Activated CD4-positive, alpha-beta T cell treated with anti-CD3 and anti-CD28 coated beads, Interleukin-2, amount 10 ng/mL, durations not matched to agents 24 days and 14 days (primary cell): ENCODE results near the gene PAQR4. TPM values are rescaled to one million over a fixed set of nuclear protein-coding genes. Genes with fewer than 3 reads are reported as not detected.

Source experiments
- DNase-seq: peaks from one replicate; pipeline ENCODE4 v3.0.0; 2022
- H3K27ac Mint-ChIP-seq: one replicate; pipeline ENCODE4 v1.8.0; 2022; ENCODE audit warnings: mild to moderate bottlenecking, mixed read lengths
- H3K27me3 Mint-ChIP-seq: one replicate; pipeline ENCODE4 v1.8.0; 2022; ENCODE audit warnings: mixed read lengths
- H3K36me3 Mint-ChIP-seq: one replicate; pipeline ENCODE4 v1.8.0; 2022; ENCODE audit warnings: low read depth, mild to moderate bottlenecking, mixed read lengths
- H3K4me1 Mint-ChIP-seq: one replicate; pipeline ENCODE4 v1.8.0; 2021; ENCODE audit warnings: mixed read lengths
- H3K4me3 Mint-ChIP-seq: one replicate; pipeline ENCODE4 v1.8.0; 2022; ENCODE audit warnings: mild to moderate bottlenecking, moderate library complexity, mixed read lengths
- H3K9me3 Mint-ChIP-seq: one replicate; pipeline ENCODE4 v1.8.0; 2021; ENCODE audit warnings: mixed read lengths
- intact Hi-C: fragments of 100-400 bp; cut with micrococcal nuclease; formaldehyde crosslinking; loops from one replicate; pipeline ENCODE4 v1.15.1; 2023
- total RNA-seq: library from RNA; stranded (reverse); gene quantifications from 2 replicates; pipeline ENCODE4 v1.2.3, GENCODE V29; 2022

PAQR4 gene
- total RNA-seq, 1 donor from 2014 or later, result 41.0 TPM

DNA sequence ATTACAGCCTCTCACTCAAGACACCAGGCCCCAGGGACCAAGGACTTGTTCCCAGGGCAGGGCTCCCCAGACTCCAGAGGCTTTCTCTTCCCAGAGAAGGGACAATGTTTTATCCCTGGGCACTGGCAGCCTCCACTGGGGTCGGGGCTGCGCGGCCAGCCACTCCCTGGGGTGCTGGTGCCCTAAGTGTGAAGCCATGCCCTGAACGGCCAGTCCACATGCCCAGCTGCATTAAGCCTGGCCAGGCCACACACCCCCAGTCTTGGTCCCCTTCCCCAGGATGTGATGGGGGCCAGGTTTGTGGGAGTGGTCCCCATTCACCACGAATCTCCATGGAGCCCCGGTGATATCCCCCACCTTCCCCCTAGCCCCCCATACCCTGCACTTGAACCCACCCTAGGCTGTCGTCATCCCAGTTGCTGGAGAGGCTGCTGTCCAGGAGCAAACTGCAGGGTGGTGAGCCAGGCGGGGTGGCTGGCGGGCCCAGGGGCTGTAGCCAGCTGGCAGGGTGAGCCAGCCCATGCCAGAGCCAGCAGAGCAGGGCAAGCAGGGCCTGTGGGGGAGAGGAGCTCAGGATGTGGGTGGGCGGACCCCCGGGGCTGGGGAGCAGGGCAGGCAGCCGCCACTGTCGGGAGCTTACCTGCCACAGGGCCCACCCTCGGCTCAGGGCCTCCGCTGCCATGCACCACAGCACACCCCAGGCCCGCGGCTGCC, 4.6 kb downstream of the PAQR4 start:
- no peaks in the 10 kb centered on the region for H3K9me3 Mint-ChIP-seq
- intact Hi-C loops, result no loop called here
- no peak for DNase-seq
- H3K36me3 Mint-ChIP-seq, result peaks cover 23% of the 10 kb centered on the region
- H3K4me1 Mint-ChIP-seq, result peaks cover 20% of the 10 kb centered on the region
- no peak overlapping the region for H3K27ac Mint-ChIP-seq
- H3K4me3 Mint-ChIP-seq, result no peak overlapping the region
- no peaks in the 10 kb centered on the region for H3K27me3 Mint-ChIP-seq

DNA sequence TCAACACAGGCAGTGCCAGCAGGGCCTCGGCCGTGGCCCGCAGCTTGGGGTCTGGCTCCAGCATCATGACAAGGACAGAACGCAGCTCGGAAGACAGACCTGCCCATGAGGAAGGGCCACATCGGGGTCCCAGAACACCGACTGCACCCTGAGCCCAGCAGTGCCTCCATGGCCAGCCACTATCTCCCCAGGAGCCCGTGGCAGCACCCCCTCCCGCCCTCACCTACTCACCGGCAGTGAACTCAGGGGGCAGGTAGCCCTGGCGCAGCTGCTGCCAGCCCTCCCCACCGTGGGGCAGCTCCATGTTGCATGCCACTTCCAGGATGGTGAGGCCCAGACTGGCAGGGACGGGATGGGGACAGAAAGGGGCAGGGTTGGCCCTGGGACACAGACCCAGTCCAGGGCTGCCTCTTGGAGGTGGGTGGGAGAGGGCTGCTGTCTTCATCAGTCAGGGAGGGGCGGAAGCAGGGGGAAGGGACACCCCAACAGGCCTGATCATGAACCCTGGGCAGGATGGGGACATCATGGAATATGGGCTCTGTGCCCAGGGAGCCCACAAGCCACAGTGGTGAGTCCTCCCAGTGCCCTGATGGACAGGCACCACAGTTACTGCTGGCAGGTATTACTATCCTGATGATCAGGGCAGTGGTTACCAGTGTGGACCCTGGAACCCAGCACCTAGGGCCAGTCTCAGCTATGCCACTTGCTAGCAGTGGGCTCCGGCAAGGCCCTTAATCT, 5.3 kb downstream of the PAQR4 start:
- H3K36me3 Mint-ChIP-seq, result peaks cover 24% of the 10 kb centered on the region
- intact Hi-C loops, result no loop called here
- no peak overlapping the region for H3K27ac Mint-ChIP-seq

DNA sequence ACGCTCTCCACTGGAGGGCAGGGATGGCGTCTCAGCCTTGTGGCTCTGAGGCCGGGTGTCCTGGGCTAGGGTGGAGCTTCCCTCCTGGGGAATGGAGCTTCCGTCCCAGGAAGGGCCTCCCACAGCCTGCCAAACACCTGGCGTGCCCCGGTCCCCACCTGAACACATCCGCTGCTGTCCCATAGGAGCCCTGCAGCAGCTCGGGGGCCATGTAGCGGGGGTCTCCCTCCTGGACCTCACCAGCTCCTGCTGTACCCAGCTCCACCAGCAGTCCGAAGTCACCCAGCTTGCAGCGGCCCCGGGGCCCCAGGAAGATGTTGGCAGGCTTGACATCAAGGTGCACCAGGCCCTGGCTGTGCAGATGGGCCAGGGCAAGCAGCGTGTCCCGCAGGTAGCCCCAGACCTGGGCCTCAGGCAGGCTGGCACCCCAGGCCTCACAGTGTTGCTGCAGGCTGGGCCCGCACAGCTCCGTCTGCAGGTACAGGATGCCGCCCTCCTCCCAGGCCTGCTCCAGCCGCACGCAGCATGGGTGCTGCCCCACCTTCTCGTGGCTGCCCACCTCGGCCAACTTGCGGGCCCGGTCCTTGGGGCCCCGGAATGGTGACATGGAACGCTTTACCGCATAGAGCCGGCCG, 6.1 kb downstream of the PAQR4 start:
- Mint-ChIP-seq H3K36me3 (peaks cover 27% of the 10 kb centered on the region), H3K4me3 (no peak overlapping the region), H3K9me3 (no peaks in the 10 kb centered on the region), H3K27me3 (no peaks in the 10 kb centered on the region), H3K27ac (no peak overlapping the region), H3K4me1 (peaks cover 19% of the 10 kb centered on the region)
- DNase-seq, result no peak
- intact Hi-C loops, result no loop called here

More for the DNA sequence above, 5.3 kb downstream of the PAQR4 start:
- Mint-ChIP-seq H3K4me3 (no peak overlapping the region), H3K4me1 (peaks cover 20% of the 10 kb centered on the region), H3K27me3 (no peaks in the 10 kb centered on the region), H3K9me3 (no peaks in the 10 kb centered on the region)
- DNase-seq, result no peak

DNA sequence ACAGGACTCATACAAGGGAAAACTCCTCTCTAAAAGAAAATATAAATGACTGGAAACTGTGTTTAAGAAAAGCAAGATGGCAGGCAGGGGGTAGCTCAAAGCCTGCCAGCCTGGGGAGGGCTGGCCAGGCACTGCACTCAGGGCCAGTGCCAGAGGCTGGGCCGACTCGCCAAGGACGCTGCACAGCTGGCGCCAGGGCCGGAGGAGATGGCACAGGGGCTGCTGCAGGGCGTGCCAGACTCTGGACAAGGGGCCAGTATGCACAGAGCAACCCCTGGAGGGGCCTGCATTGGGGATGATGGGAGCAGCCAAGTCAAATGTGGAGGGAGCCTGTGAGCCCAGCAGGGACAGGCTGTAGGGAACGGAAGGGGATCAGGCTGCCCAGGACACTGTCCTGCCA, 7.1 kb downstream of the PAQR4 start:
- intact Hi-C loops, result no loop called here
- Mint-ChIP-seq H3K9me3 (no peaks in the 10 kb centered on the region), H3K36me3 (peaks cover 21% of the 10 kb centered on the region), H3K4me1 (peaks cover 15% of the 10 kb centered on the region), H3K27me3 (no peaks in the 10 kb centered on the region), H3K27ac (no peak overlapping the region), H3K4me3 (no peak overlapping the region)
- DNase-seq, result no peak

DNA sequence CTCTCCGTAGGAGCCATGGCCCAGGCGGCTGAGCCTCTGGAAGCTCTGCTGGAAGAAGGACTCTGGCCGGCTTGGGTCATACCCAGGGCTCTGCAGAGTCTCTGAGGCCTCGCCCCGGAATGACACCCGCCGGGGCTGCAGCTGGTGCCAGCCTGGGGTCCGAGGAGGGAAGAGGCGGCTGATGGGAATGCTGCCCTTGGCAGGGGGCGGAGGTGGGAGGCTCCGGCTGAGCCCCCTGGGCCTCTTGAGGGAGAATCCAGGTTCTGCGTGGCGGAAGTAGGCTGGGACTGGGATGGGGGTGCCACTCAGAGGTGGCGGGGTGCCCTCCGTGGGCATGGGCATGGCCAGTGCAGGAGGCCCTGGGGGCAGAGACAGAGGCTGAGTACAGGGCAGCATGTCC, 7.5 kb downstream of the PAQR4 start:
- intact Hi-C loops, result no loop called here
- H3K4me3 Mint-ChIP-seq, result no peak overlapping the region
- H3K27me3 Mint-ChIP-seq, result peaks cover under 1% of the 10 kb centered on the region
- peaks cover 17% of the 10 kb centered on the region for H3K4me1 Mint-ChIP-seq
- H3K9me3 Mint-ChIP-seq, result no peaks in the 10 kb centered on the region
- no peak overlapping the region for H3K27ac Mint-ChIP-seq
- no peak for DNase-seq
- H3K36me3 Mint-ChIP-seq, result peaks cover 21% of the 10 kb centered on the region

DNA sequence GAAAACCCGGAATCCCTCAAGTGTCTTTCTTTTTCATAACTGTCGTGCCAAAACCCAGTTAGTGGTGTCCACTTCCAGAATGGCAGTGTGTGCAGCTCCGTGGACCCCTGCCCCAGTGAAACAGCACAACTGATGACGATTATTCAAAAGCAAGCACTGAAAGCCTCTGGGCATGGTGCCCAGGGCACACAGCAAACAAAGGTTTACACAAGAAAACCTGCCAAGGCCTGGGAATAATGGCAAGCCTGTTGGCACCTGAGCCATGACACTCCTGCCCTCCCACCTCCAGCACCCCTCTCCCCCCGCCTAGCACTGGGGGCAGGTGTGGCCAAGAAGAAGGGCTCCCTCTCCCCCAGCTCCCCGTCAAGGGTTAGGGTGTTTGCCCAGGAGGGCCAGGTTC, 8.3 kb downstream of the PAQR4 start:
- Mint-ChIP-seq H3K36me3 (peaks cover 16% of the 10 kb centered on the region), H3K4me3 (no peak overlapping the region), H3K27ac (no peak overlapping the region), H3K4me1 (peaks cover 16% of the 10 kb centered on the region), H3K27me3 (peaks cover 3% of the 10 kb centered on the region), H3K9me3 (no peaks in the 10 kb centered on the region)
- DNase-seq, result no peak
- intact Hi-C loops, result no loop called here

DNA sequence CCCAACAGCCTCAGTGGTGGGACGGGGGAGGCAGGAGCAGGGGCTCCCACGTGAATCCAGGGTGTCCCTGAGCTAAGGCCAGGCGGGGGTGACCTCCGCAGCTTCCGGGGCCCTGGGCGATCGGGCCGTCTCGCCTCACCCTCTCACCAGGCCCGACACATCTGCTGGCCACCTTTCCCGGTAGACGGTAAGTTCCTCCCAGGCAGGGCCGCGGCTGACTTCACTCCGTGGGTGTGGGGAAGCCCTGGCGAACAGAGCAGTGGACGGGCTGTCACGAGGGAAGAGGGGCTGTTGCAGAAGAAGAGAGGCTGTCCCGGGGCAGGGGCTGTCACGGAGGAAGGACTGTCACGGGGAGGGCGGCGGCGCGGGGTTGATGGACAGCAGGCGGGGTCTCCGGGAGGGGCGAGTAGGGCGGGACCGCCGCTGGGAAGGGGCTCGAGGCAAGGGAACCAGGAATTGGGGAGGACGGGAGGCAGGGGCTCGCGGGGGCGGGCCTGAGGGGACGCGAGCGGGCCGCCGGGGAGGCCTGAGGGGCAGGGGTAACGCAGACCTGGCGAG, 10.6 kb downstream of the PAQR4 start:
- Mint-ChIP-seq H3K4me1 (peaks cover 22% of the 10 kb centered on the region), H3K9me3 (no peaks in the 10 kb centered on the region), H3K36me3 (peaks cover 12% of the 10 kb centered on the region), H3K4me3 (peak overlapping the region; percentile 95), H3K27me3 (peaks cover 6% of the 10 kb centered on the region), H3K27ac (peak overlapping the region; percentile 84)
- intact Hi-C loops, result loop anchor here (1.0 kb wide), 1 partner anchor 9 kb away; no protein-coding TSS in a partner anchor
- DNase-seq, result peak; percentile 81

DNA sequence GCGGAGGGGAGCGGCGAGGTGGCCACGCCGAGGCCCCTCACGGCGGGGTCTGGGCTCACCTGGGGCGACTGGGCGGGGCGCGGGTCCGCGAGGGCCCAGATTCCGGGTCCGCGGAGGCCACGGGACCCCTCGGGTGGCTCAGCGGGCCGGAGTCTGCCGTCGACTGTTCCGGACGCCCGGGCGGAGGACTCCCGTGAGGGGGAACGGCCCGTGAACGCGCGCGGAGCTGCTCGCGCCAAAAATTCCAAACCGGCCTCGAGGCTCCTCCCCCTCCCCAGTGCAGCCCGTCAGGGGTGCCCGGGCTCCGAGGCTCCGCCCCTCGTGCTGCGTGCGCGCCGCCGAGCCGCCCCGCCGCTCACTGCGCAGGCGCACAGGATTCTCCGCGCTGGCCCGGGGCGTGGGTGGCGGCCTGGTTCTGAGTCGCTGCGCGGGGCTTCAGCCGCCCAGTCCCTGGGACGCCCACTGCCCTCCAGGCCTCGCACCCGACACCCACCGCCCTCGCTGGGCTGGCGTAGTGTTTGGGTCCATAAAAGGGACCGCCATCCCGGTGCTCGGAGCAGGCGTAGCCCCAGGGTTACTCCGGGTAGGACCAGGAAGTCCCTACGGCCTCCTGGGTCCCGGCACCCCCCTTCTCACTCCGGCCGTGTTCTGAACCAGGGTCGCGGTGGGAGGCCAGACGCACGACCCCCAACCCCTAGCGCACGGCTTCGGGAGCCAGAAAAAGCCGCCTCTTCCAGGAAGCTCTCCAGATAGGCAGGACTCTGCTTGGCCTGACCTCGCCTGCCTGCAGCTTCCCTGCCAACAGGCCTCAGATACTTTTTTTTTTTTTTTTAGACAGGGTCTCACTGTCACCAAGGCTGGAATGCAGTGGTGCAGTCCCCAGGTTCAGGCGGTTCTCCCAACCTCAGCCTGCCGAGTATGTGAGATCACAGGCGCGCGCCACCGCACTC, 11.4 kb downstream of the PAQR4 start, which contains the start of gene PKMYT1:
Gene PKMYT1 (minus strand): TSS at position 220 of the 950 bp plus-strand sequence. CDS start 789 bp downstream, outside the sequence.
- Mint-ChIP-seq H3K27ac (peak within 1 kb of the TSS; percentile 85), H3K27me3 (peaks cover 6% of the 10 kb centered on the region), H3K4me1 (peaks cover 22% of the 10 kb centered on the region), H3K36me3 (peaks cover 12% of the 10 kb centered on the region), H3K4me3 (peak within 1 kb of the TSS; percentile 95), H3K9me3 (no peaks in the 10 kb centered on the region)
- intact Hi-C loops, result loop anchor here (1.0 kb wide), 1 partner anchor 10 kb away; no protein-coding TSS in a partner anchor
- peak; percentile 99 for DNase-seq

DNA sequence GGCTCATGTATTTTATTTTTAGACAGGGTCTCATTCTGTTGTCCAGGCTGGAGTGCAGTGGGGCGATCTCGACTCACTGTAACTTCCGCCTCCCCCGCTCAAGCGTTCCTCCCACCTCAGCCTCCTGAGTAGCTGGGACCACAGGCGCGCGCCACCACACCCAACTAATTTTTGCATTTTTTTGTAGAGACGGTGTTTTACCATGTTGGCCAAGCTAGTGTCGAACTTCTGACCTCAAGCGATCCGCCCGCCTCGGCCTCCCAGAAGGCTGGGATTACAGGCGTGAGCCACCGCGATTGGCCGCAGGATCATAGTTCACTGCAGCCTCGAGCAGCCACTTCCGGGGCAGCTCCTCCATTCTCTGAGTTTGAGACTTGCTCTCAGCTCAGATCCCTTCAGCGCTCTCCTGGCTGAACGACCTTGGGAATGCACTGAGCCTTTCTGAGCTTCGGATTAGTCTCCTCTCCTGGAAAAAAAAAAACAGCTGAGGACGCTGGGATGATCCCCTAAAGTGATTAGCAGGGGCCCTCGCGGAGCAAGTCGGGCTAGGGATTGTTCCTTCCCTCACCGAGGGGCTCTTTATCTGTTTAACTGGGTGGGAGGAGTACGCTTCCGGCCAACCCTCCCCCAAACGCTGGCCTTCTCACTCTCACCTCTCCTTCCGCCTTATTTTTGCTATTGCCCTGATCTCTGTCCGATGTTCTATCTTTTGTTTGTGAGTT, 12.2 kb downstream of the PAQR4 start:
- intact Hi-C loops, result no loop called here
- Mint-ChIP-seq H3K4me1 (peaks cover 22% of the 10 kb centered on the region), H3K27ac (peak overlapping the region; percentile 85), H3K4me3 (peak overlapping the region; percentile 95), H3K36me3 (peaks cover 10% of the 10 kb centered on the region), H3K27me3 (peaks cover 6% of the 10 kb centered on the region), H3K9me3 (no peaks in the 10 kb centered on the region)
- peak; percentile 57 for DNase-seq

DNA sequence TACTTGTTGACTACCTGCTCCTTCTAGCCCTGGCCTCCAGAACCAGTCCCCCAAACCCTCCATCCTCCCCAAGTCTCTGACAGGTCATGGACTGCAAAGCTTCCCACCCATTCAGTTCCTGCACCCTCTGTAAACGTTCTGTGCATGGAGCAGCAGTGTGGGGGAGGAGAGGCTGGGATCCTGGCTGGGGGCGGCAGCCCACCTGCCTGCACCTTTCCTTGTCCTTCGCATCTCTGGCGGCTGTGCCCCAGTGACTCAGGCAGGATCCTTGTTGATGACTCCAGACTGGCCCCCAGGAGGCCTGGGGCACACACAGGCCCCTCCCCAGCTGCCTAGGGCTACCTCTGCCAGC, 12.7 kb downstream of the PAQR4 start:
- Mint-ChIP-seq H3K4me1 (peaks cover 21% of the 10 kb centered on the region), H3K9me3 (no peaks in the 10 kb centered on the region), H3K27ac (peak overlapping the region; percentile 83), H3K27me3 (peaks cover 6% of the 10 kb centered on the region), H3K4me3 (peak overlapping the region; percentile 95), H3K36me3 (peaks cover 9% of the 10 kb centered on the region)
- DNase-seq, result no peak
- intact Hi-C loops, result no loop called here

DNA sequence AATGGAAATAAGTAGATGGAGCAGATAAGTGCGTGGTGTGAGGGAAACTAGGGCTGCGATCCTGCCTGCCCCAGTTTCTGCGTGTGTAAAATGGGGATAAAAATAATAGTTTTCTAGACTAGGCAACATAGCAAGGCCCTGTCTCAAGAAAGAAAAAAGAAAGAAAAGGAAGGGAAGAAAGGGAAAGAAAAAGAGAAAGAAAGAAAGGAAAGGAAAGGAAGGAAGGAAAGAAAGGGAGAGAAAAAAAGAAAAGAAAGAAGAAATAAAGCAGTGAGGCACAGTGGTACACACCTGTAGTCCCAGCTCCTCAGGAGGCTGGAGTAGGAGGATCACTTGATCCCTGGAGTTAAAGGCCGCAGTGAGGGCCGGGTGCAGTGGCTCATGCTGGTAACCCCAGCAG, 13.3 kb downstream of the PAQR4 start:
- intact Hi-C loops, result no loop called here
- Mint-ChIP-seq H3K9me3 (no peaks in the 10 kb centered on the region), H3K27ac (no peak overlapping the region), H3K36me3 (peaks cover 8% of the 10 kb centered on the region), H3K4me1 (peaks cover 20% of the 10 kb centered on the region), H3K27me3 (peaks cover 6% of the 10 kb centered on the region), H3K4me3 (peak overlapping the region; percentile 33)
- no peak for DNase-seq

DNA sequence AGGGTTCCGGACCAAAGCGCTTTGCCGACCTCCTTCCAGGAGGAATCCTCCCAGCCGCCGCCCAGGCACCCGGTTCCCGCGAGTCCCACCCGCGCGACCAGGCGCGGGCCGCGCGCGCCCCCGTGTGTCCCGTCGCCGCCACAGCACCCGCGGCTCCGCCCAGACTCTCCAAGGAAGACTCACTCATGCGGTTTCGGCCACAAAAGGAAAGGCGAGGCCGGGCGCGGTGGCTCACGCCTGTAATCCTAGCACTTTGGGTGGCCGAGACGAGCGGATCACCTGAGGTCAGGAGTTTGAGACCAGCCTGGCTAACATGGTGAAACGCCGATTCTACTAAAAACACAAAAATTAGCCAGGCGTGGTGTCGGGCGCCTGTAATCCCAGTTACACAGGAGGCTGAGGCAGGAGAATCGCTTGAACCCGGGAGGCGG, 14.6 kb downstream of the PAQR4 start:
- H3K4me3 Mint-ChIP-seq, result peak overlapping the region; percentile 63
- DNase-seq, result peak; percentile 92
- no peak overlapping the region for H3K27ac Mint-ChIP-seq
- intact Hi-C loops, result no loop called here
- peaks cover 5% of the 10 kb centered on the region for H3K36me3 Mint-ChIP-seq
- H3K9me3 Mint-ChIP-seq, result no peaks in the 10 kb centered on the region
- peaks cover 16% of the 10 kb centered on the region for H3K4me1 Mint-ChIP-seq
- H3K27me3 Mint-ChIP-seq, result peaks cover 6% of the 10 kb centered on the region
